A549 (cell line): ENCODE data around the gene LMF1. TPM values are rescaled to one million over a fixed set of nuclear protein-coding genes. Genes with fewer than 3 reads are reported as not detected.

ENCODE experiments used
- ATAC-seq, 2 experiments: fragments of 200-7000 bp in 1 of 2; fragments of >200 bp in 1 of 2; cut with Nextera tagmentation in 1 of 2; cut with Tn5 transposase in 1 of 2; 3 replicates each; pipeline versions ENCODE4 v1.8.0 to v1.9.1; 2018 to 2020; ENCODE audit warnings: mild to moderate bottlenecking in 1 of 2, moderate library complexity in 1 of 2
- CTCF ChIA-PET: fragments of 300-600 bp; sonication (Branson Sonifier 250); formaldehyde crosslinking; extraction: SDS; loops from one replicate; lab custom pipeline; 2021; ENCODE audit warnings: antibody characterized with exemption, inconsistent platforms; lab: Yijun Ruan, JAX
- POLR2A ChIA-PET: fragments of 350-600 bp; formaldehyde crosslinking; extraction: SDS; loops from one replicate; lab custom pipeline; 2021; ENCODE audit warnings: antibody characterized with exemption, inconsistent platforms; lab: Yijun Ruan, JAX
- DNase-seq, 2 experiments: peaks; one replicate each; pipeline versions ENCODE4 v3.0.0 to v3.0.0-alpha.2; 2011 to 2016; ENCODE audit warnings: low read depth in 1 of 2, low spot score in 1 of 2
- FAIRE-seq: peaks from 2 replicates; lab custom pipeline; 2011; peaks lifted over from hg19 to GRCh38; lab: Jason Lieb, UNC
- H3K27ac ChIP-seq, 2 experiments: fragments of >200 bp; sonication (Bioruptor Twin); formaldehyde crosslinking; 3 replicates each; pipeline ENCODE4 v1.5.1; 2016 to 2017
- H3K4me1 ChIP-seq: fragments of >200 bp; sonication (Bioruptor Twin); formaldehyde crosslinking; 3 replicates; pipeline ENCODE4 v1.6.1; 2016
- H3K4me2 ChIP-seq: fragments of >200 bp; sonication (Bioruptor Twin); formaldehyde crosslinking; 3 replicates; pipeline ENCODE4 v1.6.1; 2016
- H3K4me3 ChIP-seq: fragments of >200 bp; sonication (Bioruptor Twin); formaldehyde crosslinking; 3 replicates; pipeline ENCODE4 v1.5.1; 2016
- H3K9me3 ChIP-seq: fragments of >200 bp; sonication (Bioruptor Twin); formaldehyde crosslinking; 3 replicates; pipeline ENCODE4 v1.6.1; 2016
- BHLHE40 ChIP-seq: IDR thresholded peaks from 2 replicates; pipeline ENCODE4 v1.6.1; 2012; ENCODE audit warnings: low read depth, low read length, inconsistent platforms
- CHD2 ChIP-seq: fragments of 150-350 bp; IDR thresholded peaks from 2 replicates; pipeline ENCODE4 v1.6.1; 2014; ENCODE audit warnings: low read length; ENCODE audit not compliant: partially characterized antibody
- EHF ChIP-seq: fragments of 250-450 bp; sonication (Bioruptor Pico); IDR thresholded peaks from 2 replicates; pipeline ENCODE4 v1.5.0; 2020; ENCODE audit warnings: mild to moderate bottlenecking
- EP300 ChIP-seq, 2 experiments: fragments of >200 bp; sonication (Bioruptor Twin); formaldehyde crosslinking; IDR thresholded peaks; 2 replicates in 1 of 2; 3 replicates in 1 of 2; pipeline ENCODE4 v1.6.1; 2016 to 2017
- FOSL2 ChIP-seq, 2 experiments: fragments of 450-650 bp in 1 of 2; fragments of >200 bp in 1 of 2; sonication (Bioruptor Twin) in 1 of 2; formaldehyde crosslinking; IDR thresholded peaks; 2 replicates each; pipeline versions ENCODE4 v1.5.0 to v1.6.1; 2016 to 2020; ENCODE audit warnings: mild to moderate bottlenecking in 1 of 2, moderate library complexity in 1 of 2
- HEYL ChIP-seq: fragments of 250-450 bp; sonication (Bioruptor Pico); IDR thresholded peaks from 2 replicates; pipeline ENCODE4 v1.8.0; 2021; ENCODE audit warnings: mild to moderate bottlenecking, moderate library complexity
- HOXB13 ChIP-seq: fragments of 250-450 bp; sonication (Bioruptor Pico); IDR thresholded peaks from 2 replicates; pipeline ENCODE4 v1.5.0; 2020; ENCODE audit warnings: low read depth, mild to moderate bottlenecking, moderate library complexity
- HOXB5 ChIP-seq: fragments of 250-450 bp; sonication (Bioruptor Pico); IDR thresholded peaks from 2 replicates; pipeline ENCODE4 v1.5.0; 2020; ENCODE audit warnings: mild to moderate bottlenecking, moderate library complexity
- JUN ChIP-seq, 2 experiments: fragments of >200 bp; sonication (Bioruptor Twin); formaldehyde crosslinking; IDR thresholded peaks; 2 replicates in 1 of 2; 3 replicates in 1 of 2; pipeline ENCODE4 v1.6.1; 2016 to 2017
- KDM1A ChIP-seq: fragments of 200-600 bp; sonication (generic); IDR thresholded peaks from 2 replicates; pipeline ENCODE4 v1.6.1; 2016; ENCODE audit warnings: low read depth, mild to moderate bottlenecking
- MAZ ChIP-seq: fragments of 150-350 bp; IDR thresholded peaks from 2 replicates; pipeline ENCODE4 v1.6.1; 2014; ENCODE audit warnings: antibody characterized with exemption, low read depth, low read length, borderline replicate concordance
- MYC ChIP-seq: IDR thresholded peaks from 2 replicates; pipeline ENCODE4 v1.6.1; 2012; ENCODE audit warnings: mild to moderate bottlenecking, inconsistent platforms, low read length, improper control_type of control experiment, borderline replicate concordance
- NPAS2 ChIP-seq: fragments of 250-450 bp; sonication (Bioruptor Pico); IDR thresholded peaks from 2 replicates; pipeline ENCODE4 v1.8.0; 2022; ENCODE audit warnings: mild to moderate bottlenecking, moderate library complexity, borderline replicate concordance
- POLR2A ChIP-seq: IDR thresholded peaks from 2 replicates; pipeline ENCODE4 v1.6.1; 2012; ENCODE audit warnings: mild to moderate bottlenecking, low read length
- POLR2AphosphoS2 ChIP-seq: conservative IDR thresholded peaks from 2 replicates; pipeline ENCODE4 v1.6.1; 2012; ENCODE audit warnings: low read length, improper control_type of control experiment, inconsistent platforms
- RARB ChIP-seq: fragments of 250-450 bp; sonication (Bioruptor Pico); IDR thresholded peaks from 2 replicates; pipeline ENCODE4 v1.8.0; 2021; ENCODE audit warnings: mild to moderate bottlenecking, moderate library complexity
- RFX5 ChIP-seq: fragments of 450-650 bp; IDR thresholded peaks from 2 replicates; pipeline ENCODE4 v1.7.1; 2014; ENCODE audit warnings: antibody characterized with exemption, mild to moderate bottlenecking, moderate library complexity
- RNF2 ChIP-seq: fragments of 200-600 bp; sonication (generic); IDR thresholded peaks from 2 replicates; pipeline ENCODE4 v1.6.1; 2016; ENCODE audit warnings: low read depth, mild to moderate bottlenecking, antibody characterized with exemption, moderate library complexity, borderline replicate concordance
- TFCP2L1 ChIP-seq: fragments of 250-450 bp; sonication (Bioruptor Pico); IDR thresholded peaks from 2 replicates; pipeline ENCODE4 v1.5.0; 2021; ENCODE audit warnings: mild to moderate bottlenecking
- ZC3H11A ChIP-seq: fragments of 450-650 bp; IDR thresholded peaks from 2 replicates; pipeline ENCODE4 v1.6.1; 2014; ENCODE audit warnings: antibody characterized with exemption, mild to moderate bottlenecking
- ZFP36 ChIP-seq: fragments of 450-650 bp; IDR thresholded peaks from 2 replicates; pipeline ENCODE4 v1.6.1; 2014; ENCODE audit warnings: borderline replicate concordance; ENCODE audit not compliant: partially characterized antibody
- ZSCAN20 ChIP-seq: fragments of 250-450 bp; sonication (Bioruptor Pico); IDR thresholded peaks from 2 replicates; pipeline ENCODE4 v1.8.0; 2022; ENCODE audit warnings: mild to moderate bottlenecking, moderate library complexity
- WGBS: methylation state at CpG from one replicate; pipeline ENCODE4 v1.1.6; 2017; ENCODE audit errors: missing lambda C conversion rate; 5-methylcytosine and 5-hydroxymethylcytosine counted together
- polyA plus RNA-seq, 4 experiments: library from polyadenylated mRNA; depleted of rRNA in 3 of 4; stranded (reverse); fragments of >200 nt; fragmentation: RNase III in 1 of 4; extraction: RNeasy Plus Mini Kit Qiagen cat#74134 plus additional on column Dnase treatment in 1 of 4; gene quantifications; 2 replicates in 3 of 4; 3 replicates in 1 of 4; pipeline ENCODE4 v1.2.3, GENCODE V29; 2011 to 2017
- TF ChIP-seq, protein P1 (sequence below): fragments of 250-450 bp; sonication (Bioruptor Pico); IDR thresholded peaks from 2 replicates; pipeline ENCODE4 v1.5.0; 2020; ENCODE audit warnings: low read depth, mild to moderate bottlenecking, moderate library complexity
- TF ChIP-seq, protein P2 (sequence below): fragments of >200 bp; sonication (Bioruptor Twin); formaldehyde crosslinking; IDR thresholded peaks from 2 replicates; pipeline ENCODE4 v1.6.1; 2016
- TF ChIP-seq, protein P3 (sequence below): IDR thresholded peaks from 2 replicates; pipeline ENCODE4 v1.6.1; 2012

Gene LMF1
- polyA plus RNA-seq, 2 of the 4 experiments (the other 2 are of a cell fraction), result 8.8 to 10.9 TPM

DNA sequence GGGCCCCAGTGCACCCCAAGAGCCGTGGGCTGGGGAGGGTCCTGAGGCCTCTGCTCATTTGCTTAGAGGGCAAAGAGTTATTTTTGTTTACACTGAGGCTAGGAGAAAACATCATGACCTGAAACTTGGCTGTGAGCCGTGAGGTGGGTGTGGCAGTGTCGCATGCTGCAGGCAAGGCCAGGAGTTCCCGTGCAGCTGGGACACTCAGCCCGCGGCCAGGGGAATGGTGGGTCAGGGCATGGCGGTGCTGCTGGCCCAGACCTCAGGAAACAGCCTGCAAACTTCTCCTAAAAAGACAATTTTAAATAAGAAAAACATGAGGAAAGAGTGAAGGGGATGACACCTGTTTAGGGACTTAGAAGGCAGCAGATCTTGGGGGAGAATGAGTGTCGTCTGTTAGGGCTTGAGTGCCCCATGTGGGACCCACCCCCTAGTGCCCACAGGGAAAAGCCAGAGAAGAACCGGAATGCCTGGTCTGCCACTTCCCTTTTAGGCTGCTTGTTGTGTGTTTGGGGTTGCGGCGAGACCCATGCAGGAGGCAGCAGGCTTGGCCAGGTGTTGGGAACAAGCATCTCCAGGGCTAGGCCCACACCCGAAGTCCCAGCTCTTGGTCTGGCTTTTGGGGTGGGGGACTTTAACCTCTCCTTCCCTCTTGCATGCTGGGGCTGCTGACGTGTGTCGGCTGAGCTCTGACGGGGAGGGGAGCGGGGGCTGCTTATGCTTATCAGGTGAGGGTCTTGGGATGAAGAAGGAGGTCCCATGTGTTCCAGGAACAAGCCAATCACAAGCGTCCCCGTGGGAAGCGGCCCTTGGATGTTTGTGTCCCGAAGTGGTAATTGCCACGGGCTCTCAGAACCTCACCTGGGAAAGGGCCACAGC lies 89.3 kb downstream of the LMF1 start:
- H3K9me3 ChIP-seq, result no peaks in the 10 kb centered on the region
- ATAC-seq, result no peak
- no peak for FAIRE-seq
- no peak for DNase-seq
- POLR2A ChIA-PET, result no interaction called here
- no peaks in the 10 kb centered on the region for H3K4me1 ChIP-seq
- no peak for TF ChIP-seq POLR2A
- TF ChIP-seq RNF2, result no peak
- TF ChIP-seq NPAS2 (CRISPR knock-in tag), result no peak
- TF ChIP-seq ZC3H11A, result no peak
- TF ChIP-seq EP300 (IDR thresholded peaks at IDR 0.05), result no peak
- no peak for TF ChIP-seq RARB (CRISPR knock-in tag)
- TF ChIP-seq, protein P1, sequence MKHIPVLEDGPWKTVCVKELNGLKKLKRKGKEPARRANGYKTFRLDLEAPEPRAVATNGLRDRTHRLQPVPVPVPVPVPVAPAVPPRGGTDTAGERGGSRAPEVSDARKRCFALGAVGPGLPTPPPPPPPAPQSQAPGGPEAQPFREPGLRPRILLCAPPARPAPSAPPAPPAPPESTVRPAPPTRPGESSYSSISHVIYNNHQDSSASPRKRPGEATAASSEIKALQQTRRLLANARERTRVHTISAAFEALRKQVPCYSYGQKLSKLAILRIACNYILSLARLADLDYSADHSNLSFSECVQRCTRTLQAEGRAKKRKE (CRISPR knock-in tag), result no peak
- TF ChIP-seq, protein P2, sequence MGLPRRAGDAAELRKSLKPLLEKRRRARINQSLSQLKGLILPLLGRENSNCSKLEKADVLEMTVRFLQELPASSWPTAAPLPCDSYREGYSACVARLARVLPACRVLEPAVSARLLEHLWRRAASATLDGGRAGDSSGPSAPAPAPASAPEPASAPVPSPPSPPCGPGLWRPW, result no peak
- TF ChIP-seq POLR2AphosphoS2, result no peak
- TF ChIP-seq JUN (IDR thresholded peaks at IDR 0.05), result no peak
- TF ChIP-seq CHD2, result no peak
- no peak for TF ChIP-seq RFX5
- TF ChIP-seq ZSCAN20 (CRISPR knock-in tag), result no peak
- no peak for TF ChIP-seq MYC
- no peak for TF ChIP-seq HEYL (CRISPR knock-in tag)
- TF ChIP-seq, protein P3, sequence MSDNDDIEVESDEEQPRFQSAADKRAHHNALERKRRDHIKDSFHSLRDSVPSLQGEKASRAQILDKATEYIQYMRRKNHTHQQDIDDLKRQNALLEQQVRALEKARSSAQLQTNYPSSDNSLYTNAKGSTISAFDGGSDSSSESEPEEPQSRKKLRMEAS, result no peak
- TF ChIP-seq ZFP36, result no peak
- no peak for TF ChIP-seq FOSL2 (IDR thresholded peaks at IDR 0.05)
- TF ChIP-seq FOSL2 (CRISPR knock-in tag; IDR thresholded peaks at IDR 0.05), result no peak
- TF ChIP-seq TFCP2L1, result no peak
- CTCF ChIA-PET, result interaction anchor here (0.5 to 1.2 kb wide), 2 partner anchors 24 to 178 kb away, joined by 3 to 4 read pairs; no protein-coding TSS in a partner anchor
- no peak overlapping the region for H3K4me3 ChIP-seq
- H3K4me2 ChIP-seq, result no peak overlapping the region
- no peak overlapping the region for H3K27ac ChIP-seq
- 82% methylated on average over 20 of the region's 21 CpGs for WGBS

DNA sequence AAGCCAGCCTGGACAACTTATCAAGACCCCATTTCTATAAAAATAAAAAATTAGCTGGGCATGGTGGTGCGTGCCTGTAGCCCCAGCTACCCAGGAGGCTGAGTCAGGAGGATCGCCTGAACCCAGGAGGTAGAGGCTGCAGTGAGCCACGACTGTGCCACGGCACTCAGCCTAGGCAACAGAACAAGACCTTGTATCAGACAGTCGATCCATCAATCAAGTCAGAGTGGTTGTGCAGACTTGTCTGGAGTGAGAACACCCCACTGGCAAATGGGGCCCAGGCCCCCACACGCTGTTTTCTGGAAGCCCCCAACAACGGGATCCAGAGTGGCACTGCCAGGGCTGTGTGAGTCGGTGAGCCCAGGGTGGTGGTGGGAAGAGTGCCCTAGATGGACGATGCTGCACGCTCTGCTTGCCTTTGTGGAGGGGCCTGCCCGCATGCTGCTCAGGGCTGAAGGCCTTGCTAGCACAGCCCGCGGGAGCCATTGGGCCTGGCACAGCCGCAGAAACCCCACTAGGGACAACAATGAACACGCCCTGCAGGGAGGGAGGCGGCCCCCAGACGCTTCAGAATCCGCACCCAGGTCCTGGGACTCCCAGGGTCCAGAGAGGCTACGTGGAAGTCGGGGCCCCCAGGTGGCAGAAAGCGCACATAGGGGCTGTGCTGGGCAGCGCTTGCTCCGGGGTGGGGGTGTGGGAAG lies 90.2 kb downstream of the LMF1 start:
- Histone ChIP-seq H3K4me3 (no peak overlapping the region), H3K9me3 (no peaks in the 10 kb centered on the region), H3K4me1 (no peaks in the 10 kb centered on the region), H3K4me2 (no peak overlapping the region), H3K27ac (no peak overlapping the region)
- DNase-seq, result no peak
- FAIRE-seq, result no peak
- POLR2A ChIA-PET, result no interaction called here
- WGBS, result 78% methylated on average over 23 of the region's 23 CpGs
- ATAC-seq, result no peak
- no peak for TF ChIP-seq BHLHE40
- TF ChIP-seq HOXB5 (CRISPR knock-in tag), result no peak
- TF ChIP-seq KDM1A, result no peak
- no peak for TF ChIP-seq EHF (CRISPR knock-in tag)
- no peak for TF ChIP-seq MAZ
- no peak for TF ChIP-seq HOXB13 (CRISPR knock-in tag)
- TF ChIP-seq, all 56 proteins: peak for 0
- CTCF ChIA-PET, result interaction anchor here (0.5 to 1.1 kb wide), 2 partner anchors 168 to 179 kb away, joined by 3 read pairs; no protein-coding TSS in a partner anchor
